ENCODE measurements around the gene CRELD2. TPM values are rescaled to one million over a fixed set of nuclear protein-coding genes. Genes with fewer than 3 reads are reported as not detected.
A peak's percentile ranks its signal among the peaks of the same experiment; 100 is the strongest.

Gene CRELD2
- total RNA-seq, 2 experiments from 2014 or later: 21.2 to 23.3 TPM

- Histone ChIP-seq H3K4me1 (ENCODE audit: insufficient read depth, low read length) (peaks cover 12% of the 10 kb centered on the region), H3K9me3 (ENCODE audit: control insufficient read depth in 1 of 2, insufficient read depth in 1 of 2, low read length in 2 of 2) (no peaks in the 10 kb centered on the region), H3K27ac (ENCODE audit: low read depth in 1 of 2, low read length in 2 of 2) (no peak overlapping the region), H3K4me3 (ENCODE audit: low read length) (no peak overlapping the region), H3K36me3 (ENCODE audit: insufficient read depth, low read length) (peaks cover 48% of the 10 kb centered on the region), H3K27me3 (ENCODE audit: control insufficient read depth in 1 of 2, insufficient read depth in 2 of 2, low read length in 2 of 2) (no peaks in the 10 kb centered on the region)
- TF ChIP-seq CTCF (IDR thresholded peaks at IDR 0.05): no peak
- ATAC-seq (ENCODE audit: poor library complexity): no peak
- no peaks in the 10 kb centered on the region for H3K9me3 Mint-ChIP-seq
- DNase-seq: peak in 1 of 14 experiments; percentile 12
- intact Hi-C loops (cut with DNase I, micrococcal nuclease): no loop called here
- no peak overlapping the region for H3K27ac Mint-ChIP-seq
- H3K36me3 Mint-ChIP-seq (ENCODE audit: low read depth): peaks cover 32% of the 10 kb centered on the region
- no peak overlapping the region for H3K4me3 Mint-ChIP-seq
- ChIA-PET POLR2A (no interaction called here), CTCF (no interaction called here)
- H3K4me1 Mint-ChIP-seq (ENCODE audit: low read depth): peaks cover 11% of the 10 kb centered on the region
- H3K27me3 Mint-ChIP-seq: no peaks in the 10 kb centered on the region
These were observed 5.4 kb upstream of the CRELD2 start for GRCh38 chr22:49913026-49913425.

GRCh38 chr22:49913446-49913845, 5.0 kb upstream of the CRELD2 start:
- intact Hi-C loops (cut with DNase I, micrococcal nuclease): no loop called here
- no peak overlapping the region for H3K27ac Mint-ChIP-seq

GRCh38 chr22:49914256-49914655, 4.2 kb upstream of the CRELD2 start:
- intact Hi-C loops (cut with DNase I, micrococcal nuclease): no loop called here
- Mint-ChIP-seq H3K9me3 (no peaks in the 10 kb centered on the region), H3K27me3 (no peaks in the 10 kb centered on the region), H3K27ac (no peak overlapping the region), H3K4me3 (peak overlapping the region; percentile 34), H3K36me3 (ENCODE audit: low read depth) (peaks cover 29% of the 10 kb centered on the region), H3K4me1 (ENCODE audit: low read depth) (peaks cover 11% of the 10 kb centered on the region)
- H3K4me3 ChIP-seq (ENCODE audit: low read length): no peak overlapping the region
- ATAC-seq (ENCODE audit: poor library complexity) (no peak), DNase-seq (no peak)
- POLR2A ChIA-PET: interaction anchor here (0.9 kb wide), 1 partner anchor 11 kb away, joined by 4 read pairs; no protein-coding TSS in a partner anchor
- CTCF ChIA-PET: interaction anchor here (1.2 kb wide), 1 partner anchor 116 kb away, joined by 3 read pairs; no protein-coding TSS in a partner anchor
- H3K9me3 ChIP-seq (ENCODE audit: control insufficient read depth in 1 of 2, insufficient read depth in 1 of 2, low read length in 2 of 2): no peaks in the 10 kb centered on the region
- peaks cover 18% of the 10 kb centered on the region for H3K4me1 ChIP-seq (ENCODE audit: insufficient read depth, low read length)
- peaks cover 39% of the 10 kb centered on the region for H3K36me3 ChIP-seq (ENCODE audit: insufficient read depth, low read length)
- H3K27ac ChIP-seq (ENCODE audit: low read depth in 1 of 2, low read length in 2 of 2): no peak overlapping the region
- TF ChIP-seq CTCF (IDR thresholded peaks at IDR 0.05): no peak
- no peaks in the 10 kb centered on the region for H3K27me3 ChIP-seq (ENCODE audit: control insufficient read depth in 1 of 2, insufficient read depth in 2 of 2, low read length in 2 of 2)

More at GRCh38 chr22:49913446-49913845, 5.0 kb upstream of the CRELD2 start:
- ATAC-seq (ENCODE audit: poor library complexity) (no peak), DNase-seq (no peak)
- no peak for TF ChIP-seq CTCF (IDR thresholded peaks at IDR 0.05)
- Histone ChIP-seq H3K36me3 (ENCODE audit: insufficient read depth, low read length) (peaks cover 46% of the 10 kb centered on the region), H3K27me3 (ENCODE audit: control insufficient read depth in 1 of 2, insufficient read depth in 2 of 2, low read length in 2 of 2) (no peaks in the 10 kb centered on the region), H3K9me3 (ENCODE audit: control insufficient read depth in 1 of 2, insufficient read depth in 1 of 2, low read length in 2 of 2) (no peaks in the 10 kb centered on the region), H3K4me3 (ENCODE audit: low read length) (no peak overlapping the region), H3K27ac (ENCODE audit: low read depth in 1 of 2, low read length in 2 of 2) (no peak overlapping the region), H3K4me1 (ENCODE audit: insufficient read depth, low read length) (peaks cover 12% of the 10 kb centered on the region)
- Mint-ChIP-seq H3K9me3 (no peaks in the 10 kb centered on the region), H3K36me3 (ENCODE audit: low read depth) (peaks cover 32% of the 10 kb centered on the region), H3K4me1 (ENCODE audit: low read depth) (peaks cover 11% of the 10 kb centered on the region), H3K27me3 (no peaks in the 10 kb centered on the region), H3K4me3 (no peak overlapping the region)
- ChIA-PET POLR2A (no interaction called here), CTCF (no interaction called here)

All from CD4-positive, alpha-beta T cell (primary cell).